GM13977 (cell line): Measurements from ENCODE around the gene FBRSL1.

Source experiments
- DNase-seq: peaks from one replicate; pipeline ENCODE4 v3.0.0; 2012; ENCODE audit warnings: low spot score
- in situ Hi-C: fragments of 300-500 bp; cut with MboI; formaldehyde crosslinking; loops from one replicate; pipeline ENCODE4 v1.12.0; 2022; ENCODE audit warnings: low sequenced_read_pairs, low pct_unique_long_range_greater_than_20kb, mixed read lengths, inconsistent platforms; ENCODE audit not compliant: unreplicated experiment
- TF ChIP-seq, protein P1 (sequence below): IDR thresholded peaks from 2 replicates; pipeline ENCODE4 v1.5.1; 2012; ENCODE audit warnings: mild to moderate bottlenecking, control low read depth; ENCODE audit not compliant: insufficient read depth; ENCODE audit errors: extremely low read depth, missing control alignments

Gene FBRSL1

GRCh38 chr12:132536102-132536876, 46.3 kb downstream of the FBRSL1 start:
- TF ChIP-seq, protein P1, sequence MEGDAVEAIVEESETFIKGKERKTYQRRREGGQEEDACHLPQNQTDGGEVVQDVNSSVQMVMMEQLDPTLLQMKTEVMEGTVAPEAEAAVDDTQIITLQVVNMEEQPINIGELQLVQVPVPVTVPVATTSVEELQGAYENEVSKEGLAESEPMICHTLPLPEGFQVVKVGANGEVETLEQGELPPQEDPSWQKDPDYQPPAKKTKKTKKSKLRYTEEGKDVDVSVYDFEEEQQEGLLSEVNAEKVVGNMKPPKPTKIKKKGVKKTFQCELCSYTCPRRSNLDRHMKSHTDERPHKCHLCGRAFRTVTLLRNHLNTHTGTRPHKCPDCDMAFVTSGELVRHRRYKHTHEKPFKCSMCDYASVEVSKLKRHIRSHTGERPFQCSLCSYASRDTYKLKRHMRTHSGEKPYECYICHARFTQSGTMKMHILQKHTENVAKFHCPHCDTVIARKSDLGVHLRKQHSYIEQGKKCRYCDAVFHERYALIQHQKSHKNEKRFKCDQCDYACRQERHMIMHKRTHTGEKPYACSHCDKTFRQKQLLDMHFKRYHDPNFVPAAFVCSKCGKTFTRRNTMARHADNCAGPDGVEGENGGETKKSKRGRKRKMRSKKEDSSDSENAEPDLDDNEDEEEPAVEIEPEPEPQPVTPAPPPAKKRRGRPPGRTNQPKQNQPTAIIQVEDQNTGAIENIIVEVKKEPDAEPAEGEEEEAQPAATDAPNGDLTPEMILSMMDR, result no peak
- in situ Hi-C loops, result loop anchor here (10.0 kb wide), 1 partner anchor 121 kb away; no protein-coding TSS in a partner anchor
- DNase-seq, result no peak

- no peak for DNase-seq
- in situ Hi-C loops, result loop anchor here (10.0 kb wide), 1 partner anchor 122 kb away; no protein-coding TSS in a partner anchor
- TF ChIP-seq, protein P1, result no peak
These were observed 47.1 kb downstream of the FBRSL1 start for GRCh38 chr12:132537049-132537448.

GRCh38 chr12:132537836-132538662, 48.1 kb downstream of the FBRSL1 start:
- TF ChIP-seq, protein P1, result no peak
- in situ Hi-C loops, result loop anchor here (10.0 kb wide), 1 partner anchor 123 kb away; no protein-coding TSS in a partner anchor
- no peak for DNase-seq

GRCh38 chr12:132538663-132538990, 48.7 kb downstream of the FBRSL1 start:
- TF ChIP-seq, protein P1, result no peak
- DNase-seq, result no peak
- in situ Hi-C loops, result loop anchor here (10.0 kb wide), 1 partner anchor 124 kb away; no protein-coding TSS in a partner anchor

DNA sequence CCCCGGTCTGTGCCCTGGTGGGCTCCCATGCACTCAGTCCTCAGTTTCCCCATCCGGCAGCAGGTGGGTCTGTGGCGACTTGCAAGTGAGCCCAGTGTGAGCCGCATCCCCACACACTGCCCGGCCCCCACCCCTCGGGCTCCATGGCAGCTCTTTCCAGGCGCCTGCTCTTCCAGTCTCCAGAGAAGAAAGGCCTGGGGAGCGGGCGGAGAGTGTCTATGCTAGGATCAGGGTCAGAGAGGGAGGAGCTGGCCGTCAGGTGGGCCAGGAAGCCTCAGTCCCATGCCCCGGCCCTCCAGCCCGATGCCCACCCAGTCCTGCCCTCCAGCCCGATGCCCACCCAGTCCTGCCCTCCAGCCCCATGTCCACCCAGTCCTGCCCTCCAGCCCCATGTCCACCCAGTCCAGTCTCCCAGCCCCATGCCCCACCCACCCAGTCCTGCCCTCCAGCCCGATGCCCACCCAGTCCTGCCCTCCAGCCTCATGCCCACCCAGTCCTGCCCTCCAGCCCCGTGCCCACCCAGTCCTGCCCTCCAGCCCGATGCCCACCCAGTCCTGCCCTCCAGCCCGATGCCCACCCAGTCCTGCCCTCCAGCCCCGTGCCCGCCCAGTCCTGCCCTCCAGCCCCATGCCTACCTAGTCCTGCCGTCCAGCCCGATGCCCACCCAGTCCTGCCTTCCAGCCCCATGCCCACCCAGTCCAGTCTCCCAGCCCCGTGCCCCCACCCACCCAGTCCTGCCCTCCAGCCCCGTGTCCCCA, 49.2 kb downstream of the FBRSL1 start:
- in situ Hi-C loops, result loop anchor here (10.0 kb wide), 1 partner anchor 124 kb away; no protein-coding TSS in a partner anchor
- TF ChIP-seq, protein P1, result no peak
- DNase-seq, result no peak

GRCh38 chr12:132540436-132540835, 50.5 kb downstream of the FBRSL1 start:
- no peak for DNase-seq
- in situ Hi-C loops, result no loop called here
- TF ChIP-seq, protein P1, result no peak
